ENCODE results near the gene KCNB1.

KCNB1 gene

DNA sequence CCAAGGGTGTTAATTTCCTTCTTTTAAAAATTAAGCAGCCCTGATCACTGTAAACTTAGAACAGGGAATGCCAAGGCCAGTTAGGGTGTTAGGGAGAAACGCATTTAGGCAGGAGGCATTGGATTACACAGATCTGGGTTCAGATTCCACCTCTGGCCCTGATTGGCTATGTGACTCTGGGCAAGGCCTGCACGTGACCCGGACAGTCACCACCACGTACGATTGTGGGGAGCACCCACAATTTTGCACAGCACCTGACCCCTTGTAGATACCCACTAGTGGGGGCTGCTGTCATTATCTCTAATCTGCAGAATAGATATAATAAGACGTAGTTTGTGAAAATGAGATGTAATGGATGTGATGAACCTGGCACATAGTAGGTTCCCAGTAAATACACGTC lies 145.1 kb downstream of the KCNB1 start:
- in situ Hi-C loops (cut with MboI; ENCODE audit: low pct_unique_long_range_greater_than_20kb, low sequenced_read_pairs, unreplicated experiment): loop anchor here (10.0 to 25.0 kb wide), 2 partner anchors 177 to 525 kb away; no protein-coding TSS in a partner anchor
- no peak for DNase-seq (ENCODE audit: low spot score)
- TF ChIP-seq, protein P1, sequence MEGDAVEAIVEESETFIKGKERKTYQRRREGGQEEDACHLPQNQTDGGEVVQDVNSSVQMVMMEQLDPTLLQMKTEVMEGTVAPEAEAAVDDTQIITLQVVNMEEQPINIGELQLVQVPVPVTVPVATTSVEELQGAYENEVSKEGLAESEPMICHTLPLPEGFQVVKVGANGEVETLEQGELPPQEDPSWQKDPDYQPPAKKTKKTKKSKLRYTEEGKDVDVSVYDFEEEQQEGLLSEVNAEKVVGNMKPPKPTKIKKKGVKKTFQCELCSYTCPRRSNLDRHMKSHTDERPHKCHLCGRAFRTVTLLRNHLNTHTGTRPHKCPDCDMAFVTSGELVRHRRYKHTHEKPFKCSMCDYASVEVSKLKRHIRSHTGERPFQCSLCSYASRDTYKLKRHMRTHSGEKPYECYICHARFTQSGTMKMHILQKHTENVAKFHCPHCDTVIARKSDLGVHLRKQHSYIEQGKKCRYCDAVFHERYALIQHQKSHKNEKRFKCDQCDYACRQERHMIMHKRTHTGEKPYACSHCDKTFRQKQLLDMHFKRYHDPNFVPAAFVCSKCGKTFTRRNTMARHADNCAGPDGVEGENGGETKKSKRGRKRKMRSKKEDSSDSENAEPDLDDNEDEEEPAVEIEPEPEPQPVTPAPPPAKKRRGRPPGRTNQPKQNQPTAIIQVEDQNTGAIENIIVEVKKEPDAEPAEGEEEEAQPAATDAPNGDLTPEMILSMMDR (IDR thresholded peaks at IDR 0.05; ENCODE audit: extremely low read depth, insufficient read depth, missing control alignments): no peak

DNA sequence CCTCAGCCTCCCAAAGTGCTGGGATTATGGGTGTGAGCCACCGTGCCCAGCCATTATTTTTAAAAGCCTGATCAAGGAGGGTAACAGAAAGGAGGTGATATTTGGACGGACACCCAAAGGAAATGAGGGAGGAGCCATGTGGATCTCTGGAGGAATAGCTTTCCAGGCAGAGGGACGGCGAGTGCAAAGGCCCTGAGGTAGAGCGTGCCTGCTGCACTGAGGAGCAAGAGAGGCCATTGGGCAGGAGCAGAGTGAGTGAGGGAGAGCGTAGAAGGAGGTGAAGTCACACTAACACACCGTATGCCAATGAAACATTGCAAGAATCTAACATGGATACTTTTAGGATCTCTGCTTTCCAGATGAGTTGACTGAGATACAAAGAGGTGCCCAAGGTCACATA lies 145.7 kb downstream of the KCNB1 start:
- TF ChIP-seq, protein P1 (IDR thresholded peaks at IDR 0.05; ENCODE audit: extremely low read depth, insufficient read depth, missing control alignments): no peak
- DNase-seq (ENCODE audit: low spot score): no peak
- in situ Hi-C loops (cut with MboI; ENCODE audit: low pct_unique_long_range_greater_than_20kb, low sequenced_read_pairs, unreplicated experiment): loop anchor here (10.0 to 25.0 kb wide), 2 partner anchors 178 to 526 kb away; no protein-coding TSS in a partner anchor

DNA sequence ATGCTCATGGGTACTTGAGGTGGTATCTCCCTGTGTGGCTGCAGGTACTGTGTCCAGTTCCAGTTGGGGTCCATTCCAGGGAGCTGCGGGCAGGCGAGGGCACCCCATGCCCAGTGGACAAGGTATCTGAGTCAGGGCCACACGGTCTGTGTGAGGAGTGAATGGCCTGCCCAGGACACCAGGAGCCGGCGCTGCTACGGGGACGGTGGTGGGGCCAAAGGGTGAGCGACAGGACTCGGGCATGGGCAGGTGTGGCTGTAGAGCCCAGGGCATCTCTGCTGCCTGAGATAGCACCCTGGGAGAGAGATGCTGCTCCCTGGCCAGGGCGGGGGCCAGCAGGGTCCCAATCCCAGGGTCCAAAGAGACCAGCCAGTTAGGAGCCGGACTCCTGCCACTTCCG lies 147.0 kb downstream of the KCNB1 start:
- TF ChIP-seq, protein P1 (IDR thresholded peaks at IDR 0.05; ENCODE audit: extremely low read depth, insufficient read depth, missing control alignments): no peak
- in situ Hi-C loops (cut with MboI; ENCODE audit: low pct_unique_long_range_greater_than_20kb, low sequenced_read_pairs, unreplicated experiment): loop anchor here (10.0 to 25.0 kb wide), 2 partner anchors 179 to 527 kb away; no protein-coding TSS in a partner anchor
- DNase-seq (ENCODE audit: low spot score): no peak

DNA sequence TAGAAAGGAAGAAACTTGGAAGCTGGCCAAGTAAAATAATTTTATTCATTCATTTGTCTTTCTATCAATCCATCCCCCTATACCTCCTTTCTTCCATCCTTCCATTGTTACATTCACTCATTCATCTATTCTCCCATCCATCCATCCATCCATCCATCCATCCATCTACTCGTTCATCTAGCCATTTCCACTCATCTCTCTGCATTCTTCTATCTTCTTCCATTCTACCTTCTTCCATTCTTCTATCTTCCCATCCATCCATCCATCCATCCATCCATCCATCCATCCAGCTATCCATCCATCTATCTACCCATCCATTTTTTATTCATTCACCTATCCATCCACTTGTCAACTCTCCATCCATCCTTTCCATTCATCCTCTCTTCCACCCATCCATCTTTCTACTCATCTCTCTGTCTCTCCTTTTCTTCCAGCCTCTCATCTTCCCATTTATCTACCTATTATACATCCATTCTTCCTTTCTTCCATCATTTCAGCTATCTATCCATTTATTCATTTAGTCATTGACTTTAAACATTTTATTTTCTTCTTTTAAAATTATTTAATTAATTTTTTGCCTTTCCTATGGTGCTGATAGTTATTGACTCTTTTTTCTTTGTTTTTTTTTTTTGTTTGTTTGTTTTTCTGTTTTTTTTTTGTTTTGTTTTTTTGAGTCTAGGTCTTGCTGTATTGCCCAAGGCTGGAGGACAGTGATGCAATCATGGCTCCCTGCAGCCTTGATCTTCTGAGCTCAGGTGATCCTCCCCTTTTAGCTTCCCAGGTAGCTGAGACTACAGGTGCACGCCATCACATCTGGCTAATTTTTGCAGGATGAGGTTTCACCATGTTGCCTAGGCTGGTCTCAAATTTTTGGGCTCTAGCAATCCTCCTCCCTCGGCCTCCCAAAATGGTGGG lies 151.5 kb downstream of the KCNB1 start:
- no peak for DNase-seq (ENCODE audit: low spot score)
- in situ Hi-C loops (cut with MboI; ENCODE audit: low pct_unique_long_range_greater_than_20kb, low sequenced_read_pairs, unreplicated experiment): loop anchor here (10.0 to 25.0 kb wide), 2 partner anchors 184 to 531 kb away; no protein-coding TSS in a partner anchor
- TF ChIP-seq, protein P1 (IDR thresholded peaks at IDR 0.05; ENCODE audit: extremely low read depth, insufficient read depth, missing control alignments): no peak

DNA sequence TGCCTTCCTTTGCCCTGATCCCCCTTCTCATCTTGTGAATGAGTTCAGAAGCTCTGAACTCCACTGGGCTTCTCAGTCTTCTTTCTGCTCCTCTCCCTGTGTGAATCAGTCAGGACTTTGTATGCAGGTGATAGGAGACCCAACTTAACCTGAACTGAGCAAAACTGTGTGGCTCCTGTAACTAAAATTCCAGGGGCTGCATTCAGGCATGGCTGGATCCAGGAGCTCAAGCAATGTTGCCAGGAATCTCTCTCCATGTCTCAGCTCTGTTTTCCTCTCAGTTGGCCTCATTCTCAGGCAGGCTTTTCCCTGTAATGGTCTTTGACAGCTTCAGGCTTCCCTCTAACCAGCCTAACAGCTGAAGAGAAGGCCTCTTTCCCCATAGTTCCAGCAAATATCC lies 153.7 kb downstream of the KCNB1 start:
- DNase-seq (ENCODE audit: low spot score): no peak
- in situ Hi-C loops (cut with MboI; ENCODE audit: low pct_unique_long_range_greater_than_20kb, low sequenced_read_pairs, unreplicated experiment): loop anchor here (25.0 kb wide), 1 partner anchor 534 kb away; no protein-coding TSS in a partner anchor
- TF ChIP-seq, protein P1 (IDR thresholded peaks at IDR 0.05; ENCODE audit: extremely low read depth, insufficient read depth, missing control alignments): no peak

DNA sequence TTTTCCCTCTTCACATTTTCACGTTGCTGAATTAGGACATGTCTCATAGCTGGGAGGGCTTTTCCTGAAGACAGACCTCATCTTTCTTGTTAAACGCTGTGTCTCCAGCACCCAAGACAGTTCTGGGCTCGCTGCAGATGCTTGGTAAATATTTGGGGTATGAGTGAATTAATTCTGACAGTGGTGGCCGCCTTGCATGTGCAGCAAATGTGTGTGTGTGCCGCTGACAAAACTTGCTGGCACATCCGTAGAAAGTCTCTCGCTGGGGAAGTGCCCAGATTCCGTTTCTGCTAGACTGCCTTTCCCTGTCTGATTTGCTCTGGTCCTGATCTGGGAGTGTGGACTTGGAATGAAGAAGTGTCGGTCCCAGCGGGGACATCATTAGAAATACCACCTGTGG lies 156.4 kb downstream of the KCNB1 start:
- TF ChIP-seq, protein P1 (IDR thresholded peaks at IDR 0.05; ENCODE audit: extremely low read depth, insufficient read depth, missing control alignments): no peak
- in situ Hi-C loops (cut with MboI; ENCODE audit: low pct_unique_long_range_greater_than_20kb, low sequenced_read_pairs, unreplicated experiment): loop anchor here (25.0 kb wide), 1 partner anchor 536 kb away; no protein-coding TSS in a partner anchor
- DNase-seq (ENCODE audit: low spot score): no peak
